Retinal pigment epithelial cell (primary cell): ENCODE measurements around the gene ADGRL3.

ENCODE experiments used
- DNase-seq: peaks from one replicate; pipeline ENCODE4 v3.0.0-alpha.2; 2010; ENCODE audit warnings: low read depth
- H3K4me3 ChIP-seq: 2 replicates; pipeline ENCODE4 v1.5.1; 2011; ENCODE audit warnings: mild to moderate bottlenecking, low read length, control low read depth, moderate library complexity
- TF ChIP-seq, protein P1 (sequence below): conservative IDR thresholded peaks from 2 replicates; pipeline ENCODE4 v1.5.1; 2011; ENCODE audit warnings: low read depth, low read length, control low read depth, inconsistent platforms

Gene ADGRL3

GRCh38 chr4:61200187-61200915 is at the start of gene ADGRL3:
Gene ADGRL3, plus strand, starts transcription at chr4:61200326.
- H3K4me3 ChIP-seq = peak within 1 kb of the TSS; percentile 59
- TF ChIP-seq, protein P1, sequence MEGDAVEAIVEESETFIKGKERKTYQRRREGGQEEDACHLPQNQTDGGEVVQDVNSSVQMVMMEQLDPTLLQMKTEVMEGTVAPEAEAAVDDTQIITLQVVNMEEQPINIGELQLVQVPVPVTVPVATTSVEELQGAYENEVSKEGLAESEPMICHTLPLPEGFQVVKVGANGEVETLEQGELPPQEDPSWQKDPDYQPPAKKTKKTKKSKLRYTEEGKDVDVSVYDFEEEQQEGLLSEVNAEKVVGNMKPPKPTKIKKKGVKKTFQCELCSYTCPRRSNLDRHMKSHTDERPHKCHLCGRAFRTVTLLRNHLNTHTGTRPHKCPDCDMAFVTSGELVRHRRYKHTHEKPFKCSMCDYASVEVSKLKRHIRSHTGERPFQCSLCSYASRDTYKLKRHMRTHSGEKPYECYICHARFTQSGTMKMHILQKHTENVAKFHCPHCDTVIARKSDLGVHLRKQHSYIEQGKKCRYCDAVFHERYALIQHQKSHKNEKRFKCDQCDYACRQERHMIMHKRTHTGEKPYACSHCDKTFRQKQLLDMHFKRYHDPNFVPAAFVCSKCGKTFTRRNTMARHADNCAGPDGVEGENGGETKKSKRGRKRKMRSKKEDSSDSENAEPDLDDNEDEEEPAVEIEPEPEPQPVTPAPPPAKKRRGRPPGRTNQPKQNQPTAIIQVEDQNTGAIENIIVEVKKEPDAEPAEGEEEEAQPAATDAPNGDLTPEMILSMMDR = no peak
- DNase-seq = no peak

DNA sequence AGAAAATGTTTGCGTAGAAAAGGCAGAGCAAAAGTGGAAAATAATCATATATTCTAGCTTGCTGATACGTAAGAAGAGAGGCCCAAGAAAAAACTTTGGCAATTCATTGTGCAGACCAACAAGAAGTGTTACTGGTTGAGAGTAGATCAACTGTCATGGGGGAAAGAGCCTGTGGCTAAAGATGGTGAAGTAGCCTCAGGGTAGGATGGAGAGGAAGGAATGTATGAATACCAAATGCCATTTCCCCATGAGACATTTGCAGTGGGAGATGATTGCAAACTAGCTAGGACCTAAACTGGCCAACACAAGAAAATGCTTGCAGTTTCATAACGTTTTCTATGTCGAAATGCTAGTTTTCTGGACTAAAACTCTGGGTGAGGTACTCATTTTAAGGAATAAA is 47.7 kb upstream of the ADGRL3 start:
- TF ChIP-seq, protein P1 = no peak
- no peak overlapping the region for H3K4me3 ChIP-seq
- DNase-seq = no peak

DNA sequence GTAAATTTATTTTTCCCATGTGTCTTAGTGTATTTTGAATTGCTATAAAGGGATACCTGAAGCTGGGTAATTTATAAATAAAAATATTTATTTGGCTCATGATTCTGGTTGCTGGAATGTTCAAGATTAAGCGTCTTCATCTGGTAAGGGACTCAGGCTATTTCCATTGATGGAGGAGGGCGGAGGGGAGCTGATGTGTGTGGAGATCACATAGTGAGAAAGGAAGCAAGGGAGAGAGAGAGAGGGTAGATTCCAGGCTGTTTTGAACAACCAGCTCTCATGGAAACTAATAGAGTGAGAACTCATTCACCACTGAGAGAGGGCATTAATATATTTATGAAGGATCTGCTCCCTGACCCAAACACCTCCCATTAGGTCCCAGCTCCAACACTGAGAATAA is 39.6 kb upstream of the ADGRL3 start:
- no peak overlapping the region for H3K4me3 ChIP-seq
- TF ChIP-seq, protein P1 = no peak
- DNase-seq = no peak

DNA sequence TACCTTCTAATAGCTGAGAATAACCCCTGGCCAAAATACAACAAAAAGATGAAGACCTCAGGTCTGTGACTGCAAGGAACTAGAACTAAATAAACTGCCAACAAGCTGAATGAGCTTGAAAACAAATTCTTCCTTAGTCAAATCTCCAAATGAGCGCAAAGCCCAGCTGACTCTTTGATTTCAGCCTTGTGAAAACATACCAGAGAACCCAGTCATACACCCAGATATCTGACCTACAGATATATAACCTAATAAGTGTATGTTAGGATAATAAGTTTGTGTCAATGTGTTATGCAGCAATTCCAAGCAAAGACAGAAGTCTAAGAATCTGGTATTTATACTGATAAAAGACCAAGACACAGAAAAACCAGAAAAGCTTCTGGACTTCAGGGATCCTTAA is 38.0 kb upstream of the ADGRL3 start:
- DNase-seq = no peak
- H3K4me3 ChIP-seq = no peak overlapping the region
- TF ChIP-seq, protein P1 = no peak

DNA sequence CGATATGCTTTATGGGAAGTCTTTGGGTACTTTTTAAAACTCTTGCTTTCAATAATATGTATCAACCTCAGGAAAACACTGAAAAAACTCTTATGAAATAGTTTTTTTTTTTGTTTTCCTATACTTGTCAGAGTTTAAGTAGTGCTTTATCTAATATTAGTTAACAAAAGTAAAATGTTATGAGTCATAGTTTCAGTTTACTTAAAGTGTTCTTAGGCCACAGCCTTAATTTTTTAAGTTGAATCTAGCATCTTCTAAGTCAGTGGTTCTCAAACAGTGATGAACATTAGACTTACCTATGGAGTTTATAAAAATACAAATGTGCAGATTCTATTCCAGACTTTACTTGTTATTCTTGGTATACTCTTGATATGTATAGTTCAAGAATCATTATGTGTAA is 26.3 kb upstream of the ADGRL3 start:
- TF ChIP-seq, protein P1 = no peak
- DNase-seq = no peak
- H3K4me3 ChIP-seq = no peak overlapping the region

- no peak overlapping the region for H3K4me3 ChIP-seq
- no peak for DNase-seq
- TF ChIP-seq, protein P1 = no peak
Measured at GRCh38 chr4:61175495-61175894, 24.6 kb upstream of the ADGRL3 start.

DNA sequence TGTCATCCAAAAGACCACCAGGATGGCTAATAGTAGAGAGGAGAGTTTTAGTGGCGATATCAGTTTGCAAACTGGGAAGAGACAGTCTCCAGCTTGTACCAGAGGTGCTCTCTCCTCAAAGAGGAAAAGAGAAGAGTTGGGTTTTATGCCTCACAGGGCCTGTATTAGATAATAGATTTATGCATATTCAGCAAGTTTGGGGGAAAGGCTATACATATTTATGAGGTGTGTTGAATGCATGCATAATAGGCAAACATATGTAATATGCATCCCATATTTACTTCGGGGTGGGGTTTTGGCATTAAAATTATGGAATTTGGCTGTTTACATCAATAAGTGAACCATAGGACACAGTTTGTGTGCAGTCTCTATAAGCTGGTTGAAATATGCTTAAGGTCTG is 22.8 kb upstream of the ADGRL3 start:
- H3K4me3 ChIP-seq = no peak overlapping the region
- TF ChIP-seq, protein P1 = no peak
- DNase-seq = no peak
